Panc1 (cell line): ENCODE data around the gene WT1. TPM values are rescaled to one million over a fixed set of nuclear protein-coding genes. Genes with fewer than 3 reads are reported as not detected.

ENCODE experiments used
- ATAC-seq: fragments of 200-7000 bp; cut with Tn5 transposase; 2 replicates; pipeline ENCODE4 v1.9.1; 2020; ENCODE audit warnings: mild to moderate bottlenecking, moderate library complexity
- BruUV-seq: library from RNA; stranded (reverse); fragments of 400-500 nt; replicated peaks from 2 replicates; lab custom pipeline; 2021; lab: Mats Ljungman, UMichigan
- CTCF ChIA-PET: fragments of 300-600 bp; sonication (Branson Sonifier 250); formaldehyde crosslinking; loops from one replicate; lab custom pipeline; 2022; ENCODE audit warnings: antibody characterized with exemption; lab: Charles Lee
- POLR2A ChIA-PET: fragments of 300-600 bp; sonication (Branson Sonifier 250); formaldehyde crosslinking; loops from one replicate; lab custom pipeline; 2022; ENCODE audit warnings: antibody characterized with exemption; lab: Charles Lee
- DNase-seq: peaks from one replicate; pipeline ENCODE4 v3.0.0-alpha.2; 2010; ENCODE audit warnings: low read depth, low spot score
- H3K27ac ChIP-seq: 2 replicates; pipeline ENCODE4 v1.5.1; 2011; ENCODE audit warnings: mild to moderate bottlenecking, low read length, inconsistent platforms
- H3K27me3 ChIP-seq: fragments of 200-500 bp; sonication (Bioruptor generic); 2 replicates; pipeline ENCODE4 v1.6.0; 2014; ENCODE audit warnings: low read length, inconsistent platforms; ENCODE audit not compliant: control insufficient read depth, insufficient read depth
- H3K36me3 ChIP-seq: fragments of 200-500 bp; sonication (Bioruptor generic); 2 replicates; pipeline ENCODE4 v1.5.1; 2014; ENCODE audit warnings: inconsistent platforms, mild to moderate bottlenecking, low read length, moderate library complexity; ENCODE audit not compliant: control insufficient read depth, insufficient read depth
- H3K4me1 ChIP-seq: 2 replicates; pipeline ENCODE4 v1.5.1; 2011; ENCODE audit warnings: inconsistent platforms, mild to moderate bottlenecking, low read length, moderate library complexity; ENCODE audit not compliant: control insufficient read depth, insufficient read depth
- H3K4me3 ChIP-seq, 2 experiments: 2 replicates each; pipeline ENCODE4 v1.5.1; 2011 to 2012; ENCODE audit warnings: low read depth in 2 of 2, low read length in 2 of 2, mild to moderate bottlenecking in 2 of 2, inconsistent platforms in 1 of 2, moderate library complexity in 1 of 2
- H3K9me3 ChIP-seq: fragments of 200-500 bp; sonication (Bioruptor generic); 2 replicates; pipeline ENCODE4 v1.5.1; 2014; ENCODE audit warnings: low read depth, mild to moderate bottlenecking, inconsistent platforms, low read length, moderate library complexity; ENCODE audit not compliant: control insufficient read depth, insufficient read depth
- POLR2AphosphoS5 ChIP-seq: IDR thresholded peaks from 2 replicates; pipeline ENCODE4 v1.6.1; 2012; ENCODE audit warnings: mild to moderate bottlenecking, low read depth, low read length, moderate library complexity
- SIN3A ChIP-seq: IDR thresholded peaks from 2 replicates; pipeline ENCODE4 v1.6.1; 2012; ENCODE audit warnings: low read depth, mild to moderate bottlenecking, low read length, moderate library complexity, borderline replicate concordance; ENCODE audit not compliant: insufficient read depth
- TCF7L2 ChIP-seq: IDR thresholded peaks from 2 replicates; pipeline ENCODE4 v1.6.1; 2011; ENCODE audit warnings: mild to moderate bottlenecking, low read depth, low read length, inconsistent platforms
- in situ Hi-C: cut with HindIII; loops from 2 replicates; pipeline ENCODE4 v1.10.0; 2016; ENCODE audit warnings: low sequenced_read_pairs, low pct_unique_long_range_greater_than_20kb
- intact Hi-C: fragments of 100-400 bp; cut with micrococcal nuclease; formaldehyde crosslinking; loops from one replicate; pipeline ENCODE4 v1.10.0; 2022; ENCODE audit not compliant: unreplicated experiment
- total RNA-seq: library from RNA; stranded (reverse); gene quantifications from one replicate; pipeline ENCODE4 v1.2.1, GENCODE V29; 2021; ENCODE audit not compliant: unreplicated experiment
- TF ChIP-seq, protein P1 (sequence below): fragments of 450-650 bp; IDR thresholded peaks from 2 replicates; pipeline ENCODE4 v1.5.1; 2017; ENCODE audit warnings: mild to moderate bottlenecking
- TF ChIP-seq, protein P2 (sequence below), 2 experiments: IDR thresholded peaks; 2 replicates each; pipeline ENCODE4 v1.6.1; 2011 to 2012; ENCODE audit warnings: low read depth in 2 of 2, control low read depth in 1 of 2, low read length in 1 of 2, mild to moderate bottlenecking in 1 of 2, moderate library complexity in 1 of 2; ENCODE audit not compliant: insufficient read depth in 1 of 2

Gene WT1
- total RNA-seq, 1 experiment from 2014 or later, result 15.9 TPM

DNA sequence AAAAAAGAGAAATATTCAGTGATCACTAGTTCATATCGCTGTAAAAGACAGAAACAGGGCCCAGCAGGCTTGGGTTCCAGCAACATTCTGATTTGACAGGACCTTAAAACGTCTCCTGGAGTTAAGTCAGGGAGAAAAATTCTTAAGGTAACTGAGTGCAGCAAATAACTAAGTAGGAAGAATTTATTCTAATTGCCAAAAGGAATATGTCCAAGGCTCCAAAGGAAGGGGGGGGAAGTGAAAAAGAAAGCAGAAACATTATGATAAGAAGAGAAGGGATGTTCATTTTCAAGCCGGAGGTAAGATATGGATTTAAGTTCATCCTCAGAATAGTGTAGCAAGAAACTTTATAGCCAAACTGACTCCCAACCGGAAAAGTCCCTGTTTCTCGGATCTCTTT lies 90.4 kb downstream of the WT1 start:
- ATAC-seq (no peak), DNase-seq (no peak)
- Histone ChIP-seq H3K9me3 (no peaks in the 10 kb centered on the region), H3K27me3 (0 out of 2 replicates have a peak, but pooled peaks cover 2% of the 10 kb centered on the region), H3K4me3 (no peak overlapping the region), H3K27ac (no peak overlapping the region), H3K36me3 (no peaks in the 10 kb centered on the region), H3K4me1 (no peaks in the 10 kb centered on the region)
- intact Hi-C loops (no loop called here), in situ Hi-C loops (no loop called here)
- no TSS peak for BruUV-seq
- ChIA-PET CTCF (no interaction called here), POLR2A (no interaction called here)
- TF ChIP-seq, protein P1, sequence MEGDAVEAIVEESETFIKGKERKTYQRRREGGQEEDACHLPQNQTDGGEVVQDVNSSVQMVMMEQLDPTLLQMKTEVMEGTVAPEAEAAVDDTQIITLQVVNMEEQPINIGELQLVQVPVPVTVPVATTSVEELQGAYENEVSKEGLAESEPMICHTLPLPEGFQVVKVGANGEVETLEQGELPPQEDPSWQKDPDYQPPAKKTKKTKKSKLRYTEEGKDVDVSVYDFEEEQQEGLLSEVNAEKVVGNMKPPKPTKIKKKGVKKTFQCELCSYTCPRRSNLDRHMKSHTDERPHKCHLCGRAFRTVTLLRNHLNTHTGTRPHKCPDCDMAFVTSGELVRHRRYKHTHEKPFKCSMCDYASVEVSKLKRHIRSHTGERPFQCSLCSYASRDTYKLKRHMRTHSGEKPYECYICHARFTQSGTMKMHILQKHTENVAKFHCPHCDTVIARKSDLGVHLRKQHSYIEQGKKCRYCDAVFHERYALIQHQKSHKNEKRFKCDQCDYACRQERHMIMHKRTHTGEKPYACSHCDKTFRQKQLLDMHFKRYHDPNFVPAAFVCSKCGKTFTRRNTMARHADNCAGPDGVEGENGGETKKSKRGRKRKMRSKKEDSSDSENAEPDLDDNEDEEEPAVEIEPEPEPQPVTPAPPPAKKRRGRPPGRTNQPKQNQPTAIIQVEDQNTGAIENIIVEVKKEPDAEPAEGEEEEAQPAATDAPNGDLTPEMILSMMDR, result no peak
- no peak for TF ChIP-seq POLR2AphosphoS5
- TF ChIP-seq, protein P2, sequence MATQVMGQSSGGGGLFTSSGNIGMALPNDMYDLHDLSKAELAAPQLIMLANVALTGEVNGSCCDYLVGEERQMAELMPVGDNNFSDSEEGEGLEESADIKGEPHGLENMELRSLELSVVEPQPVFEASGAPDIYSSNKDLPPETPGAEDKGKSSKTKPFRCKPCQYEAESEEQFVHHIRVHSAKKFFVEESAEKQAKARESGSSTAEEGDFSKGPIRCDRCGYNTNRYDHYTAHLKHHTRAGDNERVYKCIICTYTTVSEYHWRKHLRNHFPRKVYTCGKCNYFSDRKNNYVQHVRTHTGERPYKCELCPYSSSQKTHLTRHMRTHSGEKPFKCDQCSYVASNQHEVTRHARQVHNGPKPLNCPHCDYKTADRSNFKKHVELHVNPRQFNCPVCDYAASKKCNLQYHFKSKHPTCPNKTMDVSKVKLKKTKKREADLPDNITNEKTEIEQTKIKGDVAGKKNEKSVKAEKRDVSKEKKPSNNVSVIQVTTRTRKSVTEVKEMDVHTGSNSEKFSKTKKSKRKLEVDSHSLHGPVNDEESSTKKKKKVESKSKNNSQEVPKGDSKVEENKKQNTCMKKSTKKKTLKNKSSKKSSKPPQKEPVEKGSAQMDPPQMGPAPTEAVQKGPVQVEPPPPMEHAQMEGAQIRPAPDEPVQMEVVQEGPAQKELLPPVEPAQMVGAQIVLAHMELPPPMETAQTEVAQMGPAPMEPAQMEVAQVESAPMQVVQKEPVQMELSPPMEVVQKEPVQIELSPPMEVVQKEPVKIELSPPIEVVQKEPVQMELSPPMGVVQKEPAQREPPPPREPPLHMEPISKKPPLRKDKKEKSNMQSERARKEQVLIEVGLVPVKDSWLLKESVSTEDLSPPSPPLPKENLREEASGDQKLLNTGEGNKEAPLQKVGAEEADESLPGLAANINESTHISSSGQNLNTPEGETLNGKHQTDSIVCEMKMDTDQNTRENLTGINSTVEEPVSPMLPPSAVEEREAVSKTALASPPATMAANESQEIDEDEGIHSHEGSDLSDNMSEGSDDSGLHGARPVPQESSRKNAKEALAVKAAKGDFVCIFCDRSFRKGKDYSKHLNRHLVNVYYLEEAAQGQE (IDR thresholded peaks at IDR 0.05; ENCODE audit: insufficient read depth in 1 of 2, low read depth in 2 of 2, low read length in 1 of 2), result no peak
- no peak for TF ChIP-seq SIN3A

DNA sequence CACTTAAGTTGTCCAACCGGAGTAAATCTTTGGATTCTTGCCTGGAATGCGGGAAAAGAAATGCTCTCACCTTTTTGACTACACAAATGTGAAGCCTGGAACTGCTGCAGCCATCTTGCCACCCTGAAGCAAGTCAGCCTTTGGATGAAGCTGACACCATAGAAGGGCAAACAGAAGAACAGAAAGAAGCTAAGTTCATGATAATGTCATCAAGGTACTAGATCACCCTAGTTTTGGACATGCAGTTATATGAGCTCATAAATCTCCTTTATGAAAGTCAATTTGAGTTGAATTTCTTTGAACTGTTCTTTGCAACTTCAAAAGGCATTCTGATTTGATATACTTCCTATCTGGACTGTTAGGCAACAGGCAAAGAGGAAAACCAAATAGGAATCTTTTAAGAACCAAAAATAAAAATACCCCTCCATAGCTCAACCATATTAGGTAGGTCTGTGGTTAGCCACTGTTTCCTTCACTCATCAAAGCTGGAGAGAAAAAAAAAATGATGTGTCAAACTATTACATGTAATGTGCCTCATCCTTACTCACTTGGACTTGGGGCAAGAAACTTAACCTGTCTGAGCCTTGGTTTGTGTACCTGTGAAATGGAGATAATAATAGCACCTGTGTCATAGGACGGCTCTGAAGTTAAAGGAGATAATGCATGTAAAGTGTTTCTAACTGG lies 91.9 kb downstream of the WT1 start:
- ChIA-PET POLR2A (interaction anchor here (0.6 kb wide), 1 partner anchor 20 kb away, joined by 19 read pairs; no protein-coding TSS in a partner anchor), CTCF (no interaction called here)
- DNase-seq (no peak), ATAC-seq (no peak)
- intact Hi-C loops (no loop called here), in situ Hi-C loops (no loop called here)
- Histone ChIP-seq H3K27me3 (0 out of 2 replicates have a peak, but pooled peaks cover 2% of the 10 kb centered on the region), H3K4me3 (no peak overlapping the region), H3K27ac (no peak overlapping the region), H3K4me1 (no peaks in the 10 kb centered on the region), H3K9me3 (no peaks in the 10 kb centered on the region), H3K36me3 (no peaks in the 10 kb centered on the region)
- no TSS peak for BruUV-seq
- TF ChIP-seq, protein P2 (IDR thresholded peaks at IDR 0.05; ENCODE audit: insufficient read depth in 1 of 2, low read depth in 2 of 2, low read length in 1 of 2), result no peak
- TF ChIP-seq TCF7L2, result no peak
- no peak for TF ChIP-seq POLR2AphosphoS5
- TF ChIP-seq SIN3A, result no peak
- TF ChIP-seq, protein P1, result no peak
